NT2/D1 (cell line): Measurements from ENCODE around the gene GIGYF1.

ENCODE experiments used
- YY1 ChIP-seq: IDR thresholded peaks from 2 replicates; pipeline ENCODE4 v1.6.1; 2011; ENCODE audit not compliant: insufficient read length, insufficient read depth
- ZNF274 ChIP-seq: IDR thresholded peaks from 2 replicates; pipeline ENCODE4 v1.6.1; 2011; ENCODE audit warnings: mild to moderate bottlenecking, low read depth, low read length

DNA sequence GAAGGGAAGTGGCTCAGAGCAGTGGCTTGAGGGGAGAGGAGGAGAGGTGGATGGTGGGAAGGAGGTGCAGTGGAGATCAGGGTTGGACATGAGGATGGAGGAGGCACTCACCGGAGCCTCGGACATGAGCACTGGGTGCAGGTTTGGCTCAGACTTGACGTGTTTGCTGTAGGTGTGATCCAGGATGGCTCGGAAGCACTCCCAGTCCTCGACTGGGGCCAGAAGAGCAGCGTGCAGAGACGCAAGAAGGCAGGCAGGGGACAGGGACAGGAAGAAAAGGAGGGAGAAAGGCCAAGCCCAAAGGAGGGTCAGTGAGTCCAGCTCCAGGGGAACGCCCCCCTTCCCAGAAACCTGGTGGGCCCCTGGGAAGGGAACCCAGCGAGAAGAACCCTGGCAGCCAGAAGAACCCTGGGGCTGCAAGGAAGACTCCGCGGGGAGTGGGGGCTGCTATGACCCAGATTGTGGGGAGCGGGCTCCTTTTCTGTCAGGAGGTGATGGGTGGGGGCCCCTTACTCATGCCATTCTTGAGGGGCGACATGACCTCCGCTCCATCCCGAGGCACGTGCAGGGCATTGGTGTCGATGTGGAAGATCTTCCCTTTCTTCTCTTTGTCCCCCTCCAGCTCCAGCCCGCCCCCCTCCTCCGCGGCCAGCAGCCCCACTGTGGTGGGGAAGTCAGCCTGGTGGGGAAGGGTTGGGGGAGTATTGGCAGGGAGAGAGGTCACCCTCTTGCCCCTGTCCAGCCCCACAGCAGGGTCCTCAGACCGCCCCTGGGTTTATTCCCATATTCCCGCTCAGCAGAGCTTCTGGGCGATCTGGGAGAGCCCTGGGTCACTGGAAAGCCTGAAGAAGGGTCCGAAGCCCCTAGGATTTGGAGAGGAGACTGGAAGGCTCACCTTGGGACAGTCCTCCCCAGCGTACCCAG lies 38.9 kb downstream of the GIGYF1 start:
- TF ChIP-seq ZNF274 (no peak), YY1 (no peak)
